ENCODE measurements around the gene GAB2. TPM values are rescaled to one million over a fixed set of nuclear protein-coding genes. Genes with fewer than 3 reads are reported as not detected.
"Not testable (repeated sequence)": the region's sequence is repeated elsewhere in the genome, so short reads cannot be mapped to it uniquely, and the experiment has no call there.

The GAB2 gene
- polyA plus RNA-seq, 2 donors = 6.2 to 6.6 TPM

- Histone ChIP-seq H3K4me3 (ENCODE audit: low read depth in 1 of 2, low read length in 2 of 2) (no peak overlapping the region), H3K27ac (ENCODE audit: low read depth in 2 of 2, low read length in 1 of 2) (no peak overlapping the region), H3K4me1 (ENCODE audit: control insufficient read depth in 2 of 2, insufficient read depth in 2 of 2, low read length in 1 of 2) (no peaks in the 10 kb centered on the region), H3K36me3 (ENCODE audit: control insufficient read depth in 2 of 2, insufficient read depth in 2 of 2, low read length in 1 of 2) (no peaks in the 10 kb centered on the region), H3K9me3 (ENCODE audit: control insufficient read depth in 2 of 2, insufficient read depth in 1 of 2, low read depth in 1 of 2, low read length in 1 of 2) (peaks cover 0 to 3% of the 10 kb centered on the region in 2 donors), H3K27me3 (ENCODE audit: control insufficient read depth in 1 of 2, insufficient read depth in 2 of 2, low read length in 2 of 2) (no peaks in the 10 kb centered on the region)
- 57 to 61% methylated on average over 4 of the region's 4 CpGs for WGBS, 2 donors
Measured at GRCh38 chr11:78244546-78245255, 172.9 kb downstream of the GAB2 start.

- 80 to 84% methylated on average over 2 of the region's 2 CpGs for WGBS, 2 donors
- Histone ChIP-seq H3K36me3 (ENCODE audit: control insufficient read depth in 2 of 2, insufficient read depth in 2 of 2, low read length in 1 of 2) (no peaks in the 10 kb centered on the region), H3K27me3 (ENCODE audit: control insufficient read depth in 1 of 2, insufficient read depth in 2 of 2, low read length in 2 of 2) (no peaks in the 10 kb centered on the region), H3K9me3 (ENCODE audit: control insufficient read depth in 2 of 2, insufficient read depth in 1 of 2, low read depth in 1 of 2, low read length in 1 of 2) (peaks cover 0 to 3% of the 10 kb centered on the region in 2 donors), H3K4me3 (ENCODE audit: low read depth in 1 of 2, low read length in 2 of 2) (no peak overlapping the region), H3K4me1 (ENCODE audit: control insufficient read depth in 2 of 2, insufficient read depth in 2 of 2, low read length in 1 of 2) (no peaks in the 10 kb centered on the region), H3K27ac (ENCODE audit: low read depth in 2 of 2, low read length in 1 of 2) (no peak overlapping the region)
Measured at GRCh38 chr11:78244080-78244479, 173.5 kb downstream of the GAB2 start.

GRCh38 chr11:78241475-78241874, 176.1 kb downstream of the GAB2 start:
- no peak overlapping the region for H3K27ac ChIP-seq (ENCODE audit: low read depth in 2 of 2, low read length in 1 of 2)
- no peaks in the 10 kb centered on the region for H3K4me1 ChIP-seq (ENCODE audit: control insufficient read depth in 2 of 2, insufficient read depth in 2 of 2, low read length in 1 of 2)
- no peak overlapping the region for H3K4me3 ChIP-seq (ENCODE audit: low read depth in 1 of 2, low read length in 2 of 2)

GRCh38 chr11:78239781-78240180, 177.8 kb downstream of the GAB2 start:
- H3K4me3 ChIP-seq (ENCODE audit: low read depth in 1 of 2, low read length in 2 of 2) = no peak overlapping the region
- no peaks in the 10 kb centered on the region for H3K36me3 ChIP-seq (ENCODE audit: control insufficient read depth in 2 of 2, insufficient read depth in 2 of 2, low read length in 1 of 2)
- H3K9me3 ChIP-seq (ENCODE audit: control insufficient read depth in 2 of 2, insufficient read depth in 1 of 2, low read depth in 1 of 2, low read length in 1 of 2) = peaks cover 0 to 3% of the 10 kb centered on the region in 2 donors
- WGBS, 2 donors = 94 to 97% methylated on average over 1 of the region's 1 CpG
- H3K27ac ChIP-seq (ENCODE audit: low read depth in 2 of 2, low read length in 1 of 2) = no peak overlapping the region
- H3K4me1 ChIP-seq (ENCODE audit: control insufficient read depth in 2 of 2, insufficient read depth in 2 of 2, low read length in 1 of 2) = no peaks in the 10 kb centered on the region
- H3K27me3 ChIP-seq (ENCODE audit: control insufficient read depth in 1 of 2, insufficient read depth in 2 of 2, low read length in 2 of 2) = no peaks in the 10 kb centered on the region

More at GRCh38 chr11:78241475-78241874, 176.1 kb downstream of the GAB2 start:
- no peaks in the 10 kb centered on the region for H3K27me3 ChIP-seq (ENCODE audit: control insufficient read depth in 1 of 2, insufficient read depth in 2 of 2, low read length in 2 of 2)
- no peaks in the 10 kb centered on the region for H3K36me3 ChIP-seq (ENCODE audit: control insufficient read depth in 2 of 2, insufficient read depth in 2 of 2, low read length in 1 of 2)
- H3K9me3 ChIP-seq (ENCODE audit: control insufficient read depth in 2 of 2, insufficient read depth in 1 of 2, low read depth in 1 of 2, low read length in 1 of 2) = peaks cover 0 to 3% of the 10 kb centered on the region in 2 donors

- no peaks in the 10 kb centered on the region for H3K4me1 ChIP-seq (ENCODE audit: control insufficient read depth in 2 of 2, insufficient read depth in 2 of 2, low read length in 1 of 2)
- peaks cover 0 to 2% of the 10 kb centered on the region in 2 donors for H3K36me3 ChIP-seq (ENCODE audit: control insufficient read depth in 2 of 2, insufficient read depth in 2 of 2, low read length in 1 of 2)
- H3K9me3 ChIP-seq (ENCODE audit: control insufficient read depth in 2 of 2, insufficient read depth in 1 of 2, low read depth in 1 of 2, low read length in 1 of 2) = peaks cover 0 to 3% of the 10 kb centered on the region in 2 donors
- no peak overlapping the region for H3K27ac ChIP-seq (ENCODE audit: low read depth in 2 of 2, low read length in 1 of 2)
- H3K4me3 ChIP-seq (ENCODE audit: low read depth in 1 of 2, low read length in 2 of 2) = no peak overlapping the region
- H3K27me3 ChIP-seq (ENCODE audit: control insufficient read depth in 1 of 2, insufficient read depth in 2 of 2, low read length in 2 of 2) = no peaks in the 10 kb centered on the region
Measured at GRCh38 chr11:78237293-78238046, 180.2 kb downstream of the GAB2 start.

- no peaks in the 10 kb centered on the region for H3K27me3 ChIP-seq (ENCODE audit: control insufficient read depth in 1 of 2, insufficient read depth in 2 of 2, low read length in 2 of 2)
- no peak overlapping the region for H3K4me3 ChIP-seq (ENCODE audit: low read depth in 1 of 2, low read length in 2 of 2)
- peaks cover 0 to 3% of the 10 kb centered on the region in 2 donors for H3K4me1 ChIP-seq (ENCODE audit: control insufficient read depth in 2 of 2, insufficient read depth in 2 of 2, low read length in 1 of 2)
- no peaks in the 10 kb centered on the region for H3K9me3 ChIP-seq (ENCODE audit: control insufficient read depth in 2 of 2, insufficient read depth in 1 of 2, low read depth in 1 of 2, low read length in 1 of 2)
- H3K27ac ChIP-seq (ENCODE audit: low read depth in 2 of 2, low read length in 1 of 2) = no peak overlapping the region
- H3K36me3 ChIP-seq (ENCODE audit: control insufficient read depth in 2 of 2, insufficient read depth in 2 of 2, low read length in 1 of 2) = peaks cover 0 to 2% of the 10 kb centered on the region in 2 donors
- 96 to 97% methylated on average over 5 of the region's 5 CpGs for WGBS, 2 donors
Measured at GRCh38 chr11:78234006-78234405, 183.6 kb downstream of the GAB2 start.

- WGBS, 2 donors = 49 to 86% methylated on average over 6 of the region's 6 CpGs
- not testable (repeated sequence) for H3K36me3 ChIP-seq (ENCODE audit: control insufficient read depth in 2 of 2, insufficient read depth in 2 of 2, low read length in 1 of 2); H3K27ac ChIP-seq (ENCODE audit: low read depth in 2 of 2, low read length in 1 of 2)
Measured at GRCh38 chr11:78233046-78233445, 184.6 kb downstream of the GAB2 start.

GRCh38 chr11:78231962-78232501, 185.6 kb downstream of the GAB2 start:
- Histone ChIP-seq H3K27me3 (ENCODE audit: control insufficient read depth in 1 of 2, insufficient read depth in 2 of 2, low read length in 2 of 2) (no peaks in the 10 kb centered on the region), H3K4me1 (ENCODE audit: control insufficient read depth in 2 of 2, insufficient read depth in 2 of 2, low read length in 1 of 2) (peaks cover 0 to 3% of the 10 kb centered on the region in 2 donors), H3K4me3 (ENCODE audit: low read depth in 1 of 2, low read length in 2 of 2) (no peak overlapping the region), H3K36me3 (ENCODE audit: control insufficient read depth in 2 of 2, insufficient read depth in 2 of 2, low read length in 1 of 2) (peaks cover 2% of the 10 kb centered on the region in 2 donors), H3K9me3 (ENCODE audit: control insufficient read depth in 2 of 2, insufficient read depth in 1 of 2, low read depth in 1 of 2, low read length in 1 of 2) (no peaks in the 10 kb centered on the region), H3K27ac (ENCODE audit: low read depth in 2 of 2, low read length in 1 of 2) (no peak overlapping the region)

More at GRCh38 chr11:78233046-78233445, 184.6 kb downstream of the GAB2 start:
- H3K4me1 ChIP-seq (ENCODE audit: control insufficient read depth in 2 of 2, insufficient read depth in 2 of 2, low read length in 1 of 2); H3K9me3 ChIP-seq (ENCODE audit: control insufficient read depth in 2 of 2, insufficient read depth in 1 of 2, low read depth in 1 of 2, low read length in 1 of 2); H3K4me3 ChIP-seq (ENCODE audit: low read depth in 1 of 2, low read length in 2 of 2); H3K27me3 ChIP-seq (ENCODE audit: control insufficient read depth in 1 of 2, insufficient read depth in 2 of 2, low read length in 2 of 2): not testable (repeated sequence)

- Histone ChIP-seq H3K27me3 (ENCODE audit: control insufficient read depth in 1 of 2, insufficient read depth in 2 of 2, low read length in 2 of 2) (no peaks in the 10 kb centered on the region), H3K27ac (ENCODE audit: low read depth in 2 of 2, low read length in 1 of 2) (no peak overlapping the region), H3K4me3 (ENCODE audit: low read depth in 1 of 2, low read length in 2 of 2) (no peak overlapping the region), H3K9me3 (ENCODE audit: control insufficient read depth in 2 of 2, insufficient read depth in 1 of 2, low read depth in 1 of 2, low read length in 1 of 2) (no peaks in the 10 kb centered on the region), H3K36me3 (ENCODE audit: control insufficient read depth in 2 of 2, insufficient read depth in 2 of 2, low read length in 1 of 2) (peaks cover 2% of the 10 kb centered on the region in 2 donors), H3K4me1 (ENCODE audit: control insufficient read depth in 2 of 2, insufficient read depth in 2 of 2, low read length in 1 of 2) (peaks cover 0 to 3% of the 10 kb centered on the region in 2 donors)
- 83 to 86% methylated on average over 7 of the region's 7 CpGs for WGBS, 2 donors
Measured at GRCh38 chr11:78230161-78230877, 187.3 kb downstream of the GAB2 start.
